GM21528 (cell line): ENCODE data around the gene ACTR10.
"Not testable (repeated sequence)": the region's sequence is repeated elsewhere in the genome, so short reads cannot be mapped to it uniquely, and the experiment has no call there.

ENCODE experiments used
- ATAC-seq: cut with Tn5 transposase; IDR thresholded peaks from one replicate; pipeline ENCODE4 v1.9.1; 2021; ENCODE audit warnings: mild to moderate bottlenecking, moderate library complexity; ENCODE audit not compliant: unreplicated experiment, low FRiP score

Gene ACTR10

GRCh38 chr14:58215191-58215914 is 15.4 kb downstream of the ACTR10 start:
- no peak for ATAC-seq

GRCh38 chr14:58216544-58216943 is 16.6 kb downstream of the ACTR10 start:
- ATAC-seq = no peak

GRCh38 chr14:58227096-58227819 is 27.3 kb downstream of the ACTR10 start:
- no peak for ATAC-seq

GRCh38 chr14:58238252-58239243 is 38.6 kb downstream of the ACTR10 start:
- no peak for ATAC-seq

- peak; percentile 24 for ATAC-seq
These were observed 39.6 kb downstream of the ACTR10 start for GRCh38 chr14:58239244-58240195.

- peak; percentile 47 for ATAC-seq
These were observed 44.0 kb downstream of the ACTR10 start for GRCh38 chr14:58243790-58244555.

- ATAC-seq = peak; percentile 94
These were observed 44.8 kb downstream of the ACTR10 start, which contains the start of gene PSMA3 for GRCh38 chr14:58244556-58245387. PSMA3 (plus strand) TSS chr14:58244843; CDS start chr14:58244921, 78 bp downstream.

- no peak for ATAC-seq
These were observed 45.6 kb downstream of the ACTR10 start for GRCh38 chr14:58245562-58245961.

GRCh38 chr14:58249611-58250010 is 49.7 kb downstream of the ACTR10 start:
- no peak for ATAC-seq

- ATAC-seq = no peak
These were observed 58.2 kb downstream of the ACTR10 start for GRCh38 chr14:58258156-58258555.

- ATAC-seq = not testable (repeated sequence)
These were observed 62.1 kb downstream of the ACTR10 start for GRCh38 chr14:58262005-58262404.

GRCh38 chr14:58265401-58265800 is 65.5 kb downstream of the ACTR10 start:
- no peak for ATAC-seq

- no peak for ATAC-seq
These were observed 70.7 kb downstream of the ACTR10 start for GRCh38 chr14:58270628-58271027.

GRCh38 chr14:58272588-58273372 is 72.8 kb downstream of the ACTR10 start:
- ATAC-seq = no peak

- no peak for ATAC-seq
These were observed 74.9 kb downstream of the ACTR10 start for GRCh38 chr14:58274881-58275280.

GRCh38 chr14:58275527-58276190 is 75.7 kb downstream of the ACTR10 start:
- ATAC-seq = no peak

GRCh38 chr14:58276208-58276607 is 76.3 kb downstream of the ACTR10 start:
- ATAC-seq = no peak
